ENCODE data around the gene FGGY. TPM values are rescaled to one million over a fixed set of nuclear protein-coding genes. Genes with fewer than 3 reads are reported as not detected.

Gene FGGY
- total RNA-seq, 1 experiment from 2014 or later, result 14.6 TPM

- Mint-ChIP-seq H3K4me1 (peaks cover 15 to 17% of the 10 kb centered on the region in 2 experiments), H3K36me3 (ENCODE audit: insufficient read depth in 1 of 3, low read depth in 3 of 3) (peaks cover 0 to 2% (median 1%) of the 10 kb centered on the region in 3 experiments; a peak in 2 of 7 replicates), H3K9me3 (peaks cover 7 to 9% of the 10 kb centered on the region in 2 experiments; a peak in 4 of 5 replicates), H3K27me3 (ENCODE audit: low read depth) (peaks cover 3% of the 10 kb centered on the region), H3K27ac (no peak overlapping the region), H3K4me3 (no peak overlapping the region)
- Histone ChIP-seq H2BK15ac (ENCODE audit: low read depth, low read length) (no peak overlapping the region), H3K79me2 (ENCODE audit: insufficient read depth, low read length) (no peaks in the 10 kb centered on the region), H2BK20ac (ENCODE audit: low read depth, low read length, poor library complexity, severe bottlenecking) (no peak overlapping the region), H3T11ph (ENCODE audit: low read length) (no peak overlapping the region), H3K27ac (ENCODE audit: insufficient read length, low read depth, low read length) (no peak overlapping the region), H4K91ac (ENCODE audit: insufficient read length, low read depth, low read length) (no peak overlapping the region), H4K20me1 (ENCODE audit: control insufficient read depth, insufficient read depth, insufficient read length) (no peaks in the 10 kb centered on the region), H3K23me2 (ENCODE audit: insufficient read length, low read depth, low read length, poor library complexity, severe bottlenecking) (no peaks in the 10 kb centered on the region), H3K18ac (ENCODE audit: insufficient read length, low read depth, low read length) (no peak overlapping the region), H2BK12ac (ENCODE audit: insufficient read length, low read depth, low read length) (no peak overlapping the region), H3K56ac (ENCODE audit: insufficient read length, low read depth, low read length) (no peak overlapping the region), H3K27me3 (ENCODE audit: insufficient read depth, low read length) (no peaks in the 10 kb centered on the region), H3K23ac (ENCODE audit: insufficient read length, low read depth, low read length) (no peak overlapping the region), H3K4ac (ENCODE audit: low read depth, low read length) (no peak overlapping the region), H3K4me1 (ENCODE audit: insufficient read depth, low read length) (no peaks in the 10 kb centered on the region), H3K9me3 (ENCODE audit: control insufficient read depth, low read depth, low read length) (no peaks in the 10 kb centered on the region), H2AK5ac (ENCODE audit: insufficient read length, low read length) (no peak overlapping the region), H2BK120ac (ENCODE audit: low read depth, low read length, poor library complexity, severe bottlenecking) (no peak overlapping the region), H4K5ac (ENCODE audit: insufficient read length, low read depth, low read length) (no peak overlapping the region), H3K9ac (ENCODE audit: extremely low read depth, insufficient read length, low read length) (no peak overlapping the region), H3K14ac (ENCODE audit: insufficient read depth, low read length) (no peak overlapping the region), H3K79me1 (ENCODE audit: insufficient read depth, low read depth, low read length, poor library complexity, severe bottlenecking) (no peaks in the 10 kb centered on the region), H4K8ac (replicated peaks; ENCODE audit: insufficient read length, low read depth, low read length) (no peak overlapping the region), H2BK5ac (ENCODE audit: insufficient read length, low read length) (no peak overlapping the region), H3K4me2 (ENCODE audit: insufficient read depth, insufficient read length, low read length) (no peak overlapping the region), H2AFZ (ENCODE audit: low read length) (no peak overlapping the region)
- WGBS (ENCODE audit: extremely low coverage, insufficient read length, low lambda C conversion rate), result no CpG with 5 or more reads among the region's 2 CpGs
- TF ChIP-seq CTCF (conservative IDR thresholded peaks at IDR 0.05), result no peak
- no peak for DNase-seq
These were observed 296.0 kb downstream of the FGGY start for GRCh38 chr1:59592924-59593323.
